Memory B cell (primary cell): ENCODE results near the gene HNRNPD.
"Not testable (repeated sequence)": the region's sequence is repeated elsewhere in the genome, so short reads cannot be mapped to it uniquely, and the experiment has no call there.

ENCODE experiments used
- ATAC-seq: fragments of 150-1000 bp; cut with Tn5 transposase; 2 replicates; pipeline ENCODE4 v1.10.0; 2021; ENCODE audit warnings: low read depth, mild to moderate bottlenecking, moderate library complexity
- DNase-seq, 2 donors: peaks; one replicate each; pipeline ENCODE4 v3.0.0; 2022; ENCODE audit warnings: low spot score in 2 of 2
- H3K27ac Mint-ChIP-seq: one replicate; pipeline ENCODE4 v1.8.0; 2022; ENCODE audit warnings: mild to moderate bottlenecking, moderate library complexity, mixed read lengths
- H3K27me3 Mint-ChIP-seq: one replicate; pipeline ENCODE4 v1.8.0; 2022; ENCODE audit warnings: mixed read lengths
- H3K36me3 Mint-ChIP-seq: one replicate; pipeline ENCODE4 v1.8.0; 2022; ENCODE audit warnings: mild to moderate bottlenecking, mixed read lengths
- H3K4me1 Mint-ChIP-seq: one replicate; pipeline ENCODE4 v1.8.0; 2022; ENCODE audit warnings: mixed read lengths
- H3K4me3 Mint-ChIP-seq: one replicate; pipeline ENCODE4 v1.8.0; 2022; ENCODE audit warnings: mild to moderate bottlenecking, moderate library complexity, mixed read lengths
- H3K9me3 Mint-ChIP-seq: one replicate; pipeline ENCODE4 v1.8.0; 2022; ENCODE audit warnings: mixed read lengths

Gene HNRNPD

GRCh38 chr4:82360298-82361177 is 13.3 kb downstream of the HNRNPD start:
- Mint-ChIP-seq H3K27me3 (no peaks in the 10 kb centered on the region), H3K36me3 (peaks cover 22% of the 10 kb centered on the region), H3K4me1 (peaks cover 52% of the 10 kb centered on the region), H3K27ac (peak overlapping the region; percentile 79), H3K4me3 (no peak overlapping the region), H3K9me3 (no peaks in the 10 kb centered on the region)
- peak; percentile 63 for ATAC-seq
- DNase-seq, result peak in 1 of 2 donors; percentile 35

GRCh38 chr4:82358847-82359246 is 14.9 kb downstream of the HNRNPD start:
- Mint-ChIP-seq H3K27ac (peak overlapping the region; percentile 71), H3K9me3 (no peaks in the 10 kb centered on the region), H3K27me3 (no peaks in the 10 kb centered on the region), H3K4me3 (no peak overlapping the region), H3K36me3 (peaks cover 25% of the 10 kb centered on the region), H3K4me1 (peaks cover 43% of the 10 kb centered on the region)
- ATAC-seq (no peak), DNase-seq (no peak)

GRCh38 chr4:82357640-82358039 is 16.2 kb downstream of the HNRNPD start:
- H3K27me3 Mint-ChIP-seq, result no peaks in the 10 kb centered on the region
- ATAC-seq (no peak), DNase-seq (no peak)
- no peaks in the 10 kb centered on the region for H3K9me3 Mint-ChIP-seq
- peaks cover 27% of the 10 kb centered on the region for H3K36me3 Mint-ChIP-seq
- H3K4me1 Mint-ChIP-seq, result peaks cover 38% of the 10 kb centered on the region
- no peak overlapping the region for H3K4me3 Mint-ChIP-seq
- peak overlapping the region; percentile 82 for H3K27ac Mint-ChIP-seq

DNA sequence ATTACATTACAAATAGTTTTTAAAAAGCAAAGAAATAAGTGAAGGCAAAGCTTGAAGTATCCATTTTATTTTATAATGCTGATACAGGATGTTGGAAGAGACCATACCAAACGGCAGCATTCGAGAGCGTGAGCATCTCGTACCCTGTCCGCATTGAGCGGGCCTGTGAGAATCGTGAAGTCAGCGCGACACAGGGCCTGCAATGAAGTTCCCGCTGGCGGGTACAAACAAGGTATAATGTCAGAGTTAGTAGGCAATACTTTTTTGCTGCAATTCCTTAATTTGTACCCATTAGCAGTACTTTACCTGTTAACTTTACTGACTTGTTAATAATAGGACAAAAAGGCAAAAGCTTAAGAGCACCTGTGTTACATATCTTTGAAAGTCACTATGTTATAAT is 19.0 kb downstream of the HNRNPD start:
- Mint-ChIP-seq H3K36me3 (peaks cover 37% of the 10 kb centered on the region), H3K27ac (no peak overlapping the region), H3K4me1 (peaks cover 24% of the 10 kb centered on the region)

GRCh38 chr4:82352825-82353366 is 20.9 kb downstream of the HNRNPD start:
- Mint-ChIP-seq H3K27me3 (no peaks in the 10 kb centered on the region), H3K36me3 (peaks cover 32% of the 10 kb centered on the region), H3K4me3 (no peak overlapping the region), H3K9me3 (no peaks in the 10 kb centered on the region), H3K27ac (peak overlapping the region; percentile 72), H3K4me1 (peaks cover 11% of the 10 kb centered on the region)
- DNase-seq (no peak), ATAC-seq (no peak)

More for the DNA sequence above, 19.0 kb downstream of the HNRNPD start:
- DNase-seq, result no peak
- Mint-ChIP-seq H3K27me3 (no peaks in the 10 kb centered on the region), H3K4me3 (no peak overlapping the region), H3K9me3 (no peaks in the 10 kb centered on the region)
- no peak for ATAC-seq

GRCh38 chr4:82352118-82352824 is 21.5 kb downstream of the HNRNPD start:
- Mint-ChIP-seq H3K4me3 (no peak overlapping the region), H3K36me3 (peaks cover 30% of the 10 kb centered on the region), H3K9me3 (no peaks in the 10 kb centered on the region), H3K4me1 (peaks cover 8% of the 10 kb centered on the region), H3K27me3 (no peaks in the 10 kb centered on the region), H3K27ac (peak overlapping the region; percentile 72)
- DNase-seq (no peak), ATAC-seq (no peak)

GRCh38 chr4:82346126-82346525 is 27.7 kb downstream of the HNRNPD start:
- ATAC-seq, result no peak
- Mint-ChIP-seq H3K36me3 (peaks cover 11% of the 10 kb centered on the region), H3K27ac (no peak overlapping the region), H3K9me3 (no peaks in the 10 kb centered on the region), H3K4me1 (peaks cover 3% of the 10 kb centered on the region), H3K27me3 (no peaks in the 10 kb centered on the region), H3K4me3 (no peak overlapping the region)
- no peak for DNase-seq

- H3K9me3 Mint-ChIP-seq, result peaks cover 4% of the 10 kb centered on the region
These were observed 38.7 kb downstream of the HNRNPD start for GRCh38 chr4:82335043-82335442.

GRCh38 chr4:82333641-82334040 is 40.1 kb downstream of the HNRNPD start:
- not testable (repeated sequence) for H3K9me3 Mint-ChIP-seq, H3K27me3 Mint-ChIP-seq, H3K36me3 Mint-ChIP-seq, ATAC-seq, H3K4me1 Mint-ChIP-seq, H3K27ac Mint-ChIP-seq, DNase-seq, H3K4me3 Mint-ChIP-seq

More at GRCh38 chr4:82335043-82335442, 38.7 kb downstream of the HNRNPD start:
- Mint-ChIP-seq H3K27ac (no peak overlapping the region), H3K4me3 (no peak overlapping the region), H3K36me3 (peaks cover 6% of the 10 kb centered on the region), H3K27me3 (no peaks in the 10 kb centered on the region), H3K4me1 (no peaks in the 10 kb centered on the region)
- ATAC-seq (no peak), DNase-seq (no peak)

- Mint-ChIP-seq H3K9me3 (peaks cover 4% of the 10 kb centered on the region), H3K4me1 (no peaks in the 10 kb centered on the region), H3K27ac (no peak overlapping the region), H3K36me3 (peaks cover 4% of the 10 kb centered on the region), H3K4me3 (no peak overlapping the region), H3K27me3 (peaks cover 3% of the 10 kb centered on the region)
- DNase-seq (no peak), ATAC-seq (no peak)
These were observed 42.0 kb downstream of the HNRNPD start for GRCh38 chr4:82331814-82332213.

- DNase-seq (no peak), ATAC-seq (no peak)
- H3K4me1 Mint-ChIP-seq, result no peaks in the 10 kb centered on the region
- H3K4me3 Mint-ChIP-seq, result no peak overlapping the region
- H3K9me3 Mint-ChIP-seq, result peaks cover 7% of the 10 kb centered on the region
- no peak overlapping the region for H3K27ac Mint-ChIP-seq
- peaks cover 5% of the 10 kb centered on the region for H3K27me3 Mint-ChIP-seq
- peaks cover 7% of the 10 kb centered on the region for H3K36me3 Mint-ChIP-seq
These were observed 53.4 kb downstream of the HNRNPD start for GRCh38 chr4:82320351-82320750.

- H3K27me3 Mint-ChIP-seq, H3K27ac Mint-ChIP-seq, ATAC-seq, DNase-seq, H3K4me3 Mint-ChIP-seq, H3K9me3 Mint-ChIP-seq, H3K4me1 Mint-ChIP-seq, H3K36me3 Mint-ChIP-seq: not testable (repeated sequence)
These were observed 70.7 kb downstream of the HNRNPD start for GRCh38 chr4:82303063-82303462.
